Mesothelial cell of epicardium (in vitro differentiated cells): ENCODE data around the gene TESMIN. TPM values are rescaled to one million over a fixed set of nuclear protein-coding genes. Genes with fewer than 3 reads are reported as not detected.

Experiments used
- DNase-seq, 2 experiments: peaks; one replicate each; pipeline ENCODE4 v3.0.0; 2021; ENCODE audit warnings: low spot score in 2 of 2; ENCODE audit not compliant: unreplicated experiment in 2 of 2
- H3K27ac Mint-ChIP-seq: 2 replicates; pipeline ENCODE4 v1.8.0; 2021; ENCODE audit warnings: mixed read lengths
- H3K27me3 Mint-ChIP-seq: 2 replicates; pipeline ENCODE4 v1.8.0; 2021; ENCODE audit warnings: low read depth, mixed read lengths
- H3K36me3 Mint-ChIP-seq: 2 replicates; pipeline ENCODE4 v1.8.0; 2021; ENCODE audit warnings: mixed read lengths
- H3K4me1 Mint-ChIP-seq: 2 replicates; pipeline ENCODE4 v1.8.0; 2021; ENCODE audit warnings: mixed read lengths
- H3K4me3 Mint-ChIP-seq: 2 replicates; pipeline ENCODE4 v1.8.0; 2021; ENCODE audit warnings: mild to moderate bottlenecking, moderate library complexity, mixed read lengths
- H3K9me3 Mint-ChIP-seq: 2 replicates; pipeline ENCODE4 v1.8.0; 2021; ENCODE audit warnings: mixed read lengths
- CTCF ChIP-seq: fragments of 200-600 bp; sonication (generic); IDR thresholded peaks from one replicate; pipeline ENCODE4 v1.5.0; 2021; ENCODE audit warnings: antibody characterized with exemption; ENCODE audit not compliant: unreplicated experiment
- total RNA-seq: library from RNA; stranded (reverse); gene quantifications from 3 replicates; pipeline ENCODE4 v1.2.1, GENCODE V29; 2021

Gene TESMIN
- 15.9 to 19.2 TPM (median 16.0 TPM) in 3 replicates for total RNA-seq

- Mint-ChIP-seq H3K27me3 (no peaks in the 10 kb centered on the region), H3K4me3 (peak within 1 kb of the TSS; percentile 62), H3K4me1 (peaks cover 18% of the 10 kb centered on the region), H3K27ac (peak within 1 kb of the TSS; percentile 16), H3K9me3 (no peaks in the 10 kb centered on the region), H3K36me3 (peaks cover 4% of the 10 kb centered on the region)
- peak; percentile 92 to 95 for DNase-seq
- no peak for TF ChIP-seq CTCF
These were observed at the start of gene TESMIN for GRCh38 chr11:68751331-68751856. TESMIN (minus strand) TSS chr11:68751520; CDS start chr11:68750660, 860 bp downstream.

GRCh38 chr11:68798221-68798813, 47.0 kb upstream of the TESMIN start:
- Mint-ChIP-seq H3K9me3 (no peaks in the 10 kb centered on the region), H3K27me3 (no peaks in the 10 kb centered on the region), H3K36me3 (no peaks in the 10 kb centered on the region), H3K4me1 (peaks cover 3% of the 10 kb centered on the region), H3K27ac (no peak overlapping the region), H3K4me3 (no peak overlapping the region)
- TF ChIP-seq CTCF = peak; percentile 61
- peak in 1 of 2 experiments; percentile 52 for DNase-seq

- Mint-ChIP-seq H3K36me3 (no peaks in the 10 kb centered on the region), H3K27me3 (no peaks in the 10 kb centered on the region), H3K4me3 (no peak overlapping the region), H3K27ac (no peak overlapping the region), H3K4me1 (peaks cover 3% of the 10 kb centered on the region), H3K9me3 (no peaks in the 10 kb centered on the region)
- no peak for DNase-seq
- TF ChIP-seq CTCF = no peak
These were observed 45.5 kb upstream of the TESMIN start for GRCh38 chr11:68796801-68797200.

- H3K4me3 Mint-ChIP-seq = no peak overlapping the region
These were observed 41.2 kb upstream of the TESMIN start for GRCh38 chr11:68792400-68792966.

GRCh38 chr11:68784653-68785052, 33.3 kb upstream of the TESMIN start:
- Mint-ChIP-seq H3K27ac (no peak overlapping the region), H3K36me3 (no peaks in the 10 kb centered on the region), H3K27me3 (no peaks in the 10 kb centered on the region), H3K4me1 (no peaks in the 10 kb centered on the region), H3K9me3 (no peaks in the 10 kb centered on the region), H3K4me3 (no peak overlapping the region)
- TF ChIP-seq CTCF = no peak
- no peak for DNase-seq

More at GRCh38 chr11:68792400-68792966, 41.2 kb upstream of the TESMIN start:
- Mint-ChIP-seq H3K4me1 (peaks cover 3% of the 10 kb centered on the region), H3K36me3 (no peaks in the 10 kb centered on the region), H3K9me3 (no peaks in the 10 kb centered on the region), H3K27ac (no peak overlapping the region), H3K27me3 (no peaks in the 10 kb centered on the region)
- TF ChIP-seq CTCF = no peak
- no peak for DNase-seq
